ENCODE data around the gene TIAM1.

The TIAM1 gene

GRCh38 chr21:31145274-31145673 is 198.8 kb downstream of the TIAM1 start:
- TF ChIP-seq, protein P1, sequence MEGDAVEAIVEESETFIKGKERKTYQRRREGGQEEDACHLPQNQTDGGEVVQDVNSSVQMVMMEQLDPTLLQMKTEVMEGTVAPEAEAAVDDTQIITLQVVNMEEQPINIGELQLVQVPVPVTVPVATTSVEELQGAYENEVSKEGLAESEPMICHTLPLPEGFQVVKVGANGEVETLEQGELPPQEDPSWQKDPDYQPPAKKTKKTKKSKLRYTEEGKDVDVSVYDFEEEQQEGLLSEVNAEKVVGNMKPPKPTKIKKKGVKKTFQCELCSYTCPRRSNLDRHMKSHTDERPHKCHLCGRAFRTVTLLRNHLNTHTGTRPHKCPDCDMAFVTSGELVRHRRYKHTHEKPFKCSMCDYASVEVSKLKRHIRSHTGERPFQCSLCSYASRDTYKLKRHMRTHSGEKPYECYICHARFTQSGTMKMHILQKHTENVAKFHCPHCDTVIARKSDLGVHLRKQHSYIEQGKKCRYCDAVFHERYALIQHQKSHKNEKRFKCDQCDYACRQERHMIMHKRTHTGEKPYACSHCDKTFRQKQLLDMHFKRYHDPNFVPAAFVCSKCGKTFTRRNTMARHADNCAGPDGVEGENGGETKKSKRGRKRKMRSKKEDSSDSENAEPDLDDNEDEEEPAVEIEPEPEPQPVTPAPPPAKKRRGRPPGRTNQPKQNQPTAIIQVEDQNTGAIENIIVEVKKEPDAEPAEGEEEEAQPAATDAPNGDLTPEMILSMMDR (IDR thresholded peaks at IDR 0.05), result no peak

- TF ChIP-seq, protein P1 (IDR thresholded peaks at IDR 0.05), result no peak
Observed at GRCh38 chr21:31143036-31143435, 201.0 kb downstream of the TIAM1 start.

DNA sequence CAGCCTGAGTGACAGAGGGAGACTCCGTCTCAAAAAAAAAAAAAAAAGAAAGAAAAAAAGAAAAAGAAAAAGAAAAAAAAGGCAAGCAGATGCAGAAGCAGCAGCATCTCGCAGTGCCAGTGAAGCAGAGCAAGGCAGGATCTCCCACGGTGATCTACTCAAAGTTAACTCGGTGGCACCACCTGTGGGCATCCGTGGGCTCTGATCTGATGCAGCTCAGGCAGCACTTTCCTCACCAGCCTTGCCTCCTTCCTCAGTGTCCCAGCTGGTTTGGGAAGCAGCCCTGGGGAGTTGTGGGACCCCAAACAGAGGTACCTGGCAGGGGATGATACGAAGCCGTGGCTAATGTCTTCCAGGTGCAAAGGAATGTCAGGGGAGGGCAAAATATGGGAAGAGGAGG is 201.5 kb downstream of the TIAM1 start:
- TF ChIP-seq, protein P1 (IDR thresholded peaks at IDR 0.05), result no peak

- TF ChIP-seq, protein P1 (IDR thresholded peaks at IDR 0.05), result no peak
Observed at GRCh38 chr21:31141389-31142000, 202.6 kb downstream of the TIAM1 start.

DNA sequence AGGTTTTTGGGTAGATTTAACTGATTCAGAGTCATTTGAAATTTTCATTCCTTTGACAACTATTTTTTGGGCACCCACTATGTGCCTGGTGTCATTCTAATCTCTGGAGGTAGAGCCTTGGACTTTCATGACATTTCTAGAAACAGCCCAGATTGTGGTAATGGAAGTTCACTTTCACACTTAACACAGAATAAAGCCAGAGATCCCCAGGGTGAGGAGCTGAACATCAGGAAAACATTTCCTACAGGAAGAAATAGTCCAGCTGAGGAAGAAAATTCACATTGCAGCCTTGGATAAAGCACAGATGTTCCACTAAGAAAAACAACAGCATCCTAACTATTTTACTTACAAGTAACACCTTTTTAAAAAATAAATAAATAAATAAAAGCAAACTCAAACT is 203.4 kb downstream of the TIAM1 start:
- TF ChIP-seq, protein P1 (IDR thresholded peaks at IDR 0.05), result no peak

- TF ChIP-seq, protein P1 (IDR thresholded peaks at IDR 0.05), result no peak
Observed at GRCh38 chr21:31140025-31140424, 204.0 kb downstream of the TIAM1 start.

DNA sequence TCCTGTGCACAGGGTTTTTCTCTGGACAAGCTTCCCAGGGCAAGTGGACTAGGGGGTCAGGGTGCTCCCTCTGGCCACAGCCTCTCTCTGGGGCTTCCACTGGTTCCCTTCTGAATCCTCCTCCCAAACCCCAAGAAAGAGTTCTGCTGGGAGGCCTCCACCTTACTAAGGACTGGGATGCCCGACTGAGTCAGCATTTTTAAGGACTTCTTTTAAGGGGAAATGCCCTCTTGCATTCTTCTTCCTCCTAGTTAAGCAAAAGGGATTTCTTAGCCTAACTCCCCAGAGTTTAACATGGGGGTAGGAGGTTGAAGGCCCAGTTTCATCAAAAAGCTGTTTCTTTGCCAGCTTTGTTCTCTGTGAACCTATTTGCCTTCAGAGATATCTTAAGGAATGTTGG is 206.1 kb downstream of the TIAM1 start:
- TF ChIP-seq, protein P1 (IDR thresholded peaks at IDR 0.05), result no peak

GRCh38 chr21:31136891-31137290 is 207.2 kb downstream of the TIAM1 start:
- TF ChIP-seq, protein P1 (IDR thresholded peaks at IDR 0.05), result peak; percentile 30; the same call in 1 of the 2 replicates

Measured in LNCAP (cell line).